GM21825 (cell line): ENCODE measurements around the gene CPNE7.
"Not testable (repeated sequence)": the region's sequence is repeated elsewhere in the genome, so short reads cannot be mapped to it uniquely, and the experiment has no call there.

Source experiments
- ATAC-seq: cut with Tn5 transposase; IDR thresholded peaks from one replicate; pipeline ENCODE4 v1.9.1; 2021; ENCODE audit warnings: mild to moderate bottlenecking, moderate library complexity; ENCODE audit not compliant: unreplicated experiment

The CPNE7 gene

DNA sequence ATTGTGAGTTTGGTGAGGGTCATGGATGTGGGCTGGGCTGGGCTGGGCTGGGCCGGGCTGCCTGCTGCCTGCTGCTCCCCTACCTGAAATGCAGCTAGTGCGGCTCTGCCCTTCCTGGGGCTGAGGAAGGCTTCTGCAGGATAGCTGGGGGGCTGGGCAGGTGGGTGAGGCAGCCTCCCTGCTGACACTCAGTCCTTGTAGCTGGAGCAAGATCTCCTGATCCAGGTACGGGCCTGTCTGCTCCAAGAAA is 10.4 kb upstream of the CPNE7 start:
- ATAC-seq = no peak

DNA sequence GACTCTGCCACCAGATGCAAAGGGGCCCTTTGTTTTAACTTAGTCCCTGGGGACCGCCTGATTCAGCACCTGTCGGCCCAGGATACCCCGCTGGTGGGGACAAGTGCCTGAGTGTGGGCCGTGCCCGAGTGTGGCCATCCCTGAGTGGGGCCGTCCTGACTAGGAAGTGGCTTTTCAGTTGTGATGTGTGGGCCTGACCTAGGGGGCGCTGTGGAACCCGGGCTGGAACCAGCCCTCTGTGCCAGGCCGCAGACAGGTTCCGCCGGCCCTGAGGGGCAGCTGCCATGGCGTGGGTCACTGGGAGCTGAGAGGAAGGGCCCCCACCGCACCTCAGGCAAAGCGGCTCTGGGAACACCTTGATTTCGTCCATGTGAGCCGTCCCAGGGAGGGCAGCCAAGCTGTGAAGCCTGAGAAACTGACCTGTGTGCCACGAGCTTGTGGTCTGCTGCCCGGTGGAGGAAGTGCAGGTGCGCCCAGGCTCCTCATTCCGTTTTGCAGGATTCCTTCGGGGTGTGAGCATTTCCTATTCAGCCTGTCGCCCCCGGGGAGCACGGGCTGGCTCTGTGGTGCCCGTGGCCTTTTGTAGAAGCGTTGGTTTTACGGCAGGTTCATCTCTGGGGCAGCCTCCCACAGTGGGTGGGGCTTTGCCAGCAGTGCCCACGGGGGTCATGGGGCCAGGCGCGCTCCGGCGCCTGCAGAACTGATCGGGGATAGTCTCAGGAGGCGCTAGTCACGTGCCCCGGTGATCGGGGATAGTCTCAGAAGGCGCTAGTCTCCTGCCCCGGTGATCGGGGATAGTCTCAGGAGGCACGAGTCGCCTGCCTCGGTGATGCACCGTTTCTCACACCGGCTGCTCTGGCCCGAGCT is 9.8 kb upstream of the CPNE7 start:
- peak; percentile 34 for ATAC-seq

DNA sequence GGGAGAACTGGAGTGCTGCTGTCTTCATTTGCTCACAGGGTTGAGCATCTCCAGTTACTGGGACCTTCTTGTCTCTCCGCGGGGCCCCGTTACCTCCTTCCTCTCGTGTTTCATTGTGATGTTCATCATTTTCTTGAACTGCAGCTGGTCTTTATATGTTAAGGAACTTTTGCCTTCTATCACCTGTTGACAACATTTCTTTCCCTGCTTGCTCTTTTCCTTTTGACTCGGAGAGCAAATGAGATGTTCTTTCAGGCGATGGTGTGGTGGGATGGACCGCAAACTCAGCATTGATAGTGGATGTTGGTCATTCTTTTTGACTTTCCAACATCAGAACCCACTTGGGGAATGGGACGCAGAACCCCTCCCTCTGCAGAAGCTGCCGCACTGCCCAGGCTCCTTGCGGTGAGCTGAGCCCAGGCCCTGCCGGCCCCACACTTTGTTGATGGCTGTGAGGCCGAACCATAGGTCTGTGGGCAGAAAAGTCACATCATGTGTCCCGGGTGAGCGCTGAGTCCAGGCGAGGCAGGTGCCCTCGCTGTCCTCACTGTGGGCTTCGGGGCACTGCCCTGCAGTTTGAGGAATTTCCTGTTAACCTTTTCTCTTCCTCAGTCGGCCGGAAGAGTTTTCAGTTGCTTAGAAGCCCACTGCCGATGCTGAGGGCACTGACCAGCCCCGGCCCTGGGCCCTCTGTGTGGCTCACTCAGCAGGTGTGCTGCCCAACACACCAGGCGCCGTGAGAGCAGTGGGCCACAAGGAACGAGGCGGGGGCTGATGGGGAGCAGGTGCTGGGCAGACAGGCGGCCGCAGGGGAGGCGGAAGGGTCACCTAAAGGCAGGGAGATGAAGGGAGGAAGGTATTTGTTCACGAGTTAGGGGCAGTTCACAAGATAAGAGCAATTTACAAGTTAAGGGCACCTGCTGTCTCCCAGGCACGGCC is 7.6 kb upstream of the CPNE7 start:
- ATAC-seq = no peak

DNA sequence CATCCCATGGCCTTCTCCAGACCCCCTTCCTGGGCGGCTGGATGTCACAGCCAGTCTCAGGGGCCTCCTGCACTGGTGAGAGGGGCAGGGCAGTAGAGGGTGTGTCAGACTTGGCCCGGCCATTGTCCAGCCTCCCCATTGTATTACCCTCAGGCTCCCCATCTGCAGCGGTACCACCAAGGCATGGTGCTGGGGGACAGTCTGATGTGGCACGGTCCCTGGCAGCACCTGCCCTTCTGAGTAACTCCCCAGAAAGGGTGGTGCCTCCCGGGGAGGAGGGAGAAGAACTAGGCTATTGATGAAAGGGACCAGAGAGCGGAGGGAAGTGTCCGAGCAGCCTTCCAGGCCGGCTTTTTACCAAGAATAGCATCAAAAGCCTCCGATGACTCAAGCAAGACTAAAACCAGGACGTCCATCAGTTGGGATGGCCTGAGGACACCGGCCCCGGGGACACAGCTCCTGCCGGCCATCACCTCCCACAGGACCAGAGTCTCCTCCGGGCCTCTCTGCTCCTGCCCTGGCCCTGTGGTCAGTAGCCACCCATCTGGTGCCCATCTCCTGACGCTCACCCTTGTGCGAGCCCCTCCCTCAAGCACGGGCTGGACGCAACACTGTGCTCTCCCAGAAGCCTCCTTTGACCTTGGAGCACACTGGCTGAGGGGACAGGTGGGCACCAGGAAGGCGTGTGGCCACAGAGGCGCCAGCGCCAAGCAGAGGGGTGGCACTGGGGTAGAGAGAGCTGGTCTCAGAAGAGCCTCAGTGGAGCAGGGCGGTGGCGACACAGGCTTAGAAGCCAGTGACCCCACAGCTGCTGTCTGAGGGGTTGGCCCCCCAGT is 5.8 kb upstream of the CPNE7 start:
- no peak for ATAC-seq

DNA sequence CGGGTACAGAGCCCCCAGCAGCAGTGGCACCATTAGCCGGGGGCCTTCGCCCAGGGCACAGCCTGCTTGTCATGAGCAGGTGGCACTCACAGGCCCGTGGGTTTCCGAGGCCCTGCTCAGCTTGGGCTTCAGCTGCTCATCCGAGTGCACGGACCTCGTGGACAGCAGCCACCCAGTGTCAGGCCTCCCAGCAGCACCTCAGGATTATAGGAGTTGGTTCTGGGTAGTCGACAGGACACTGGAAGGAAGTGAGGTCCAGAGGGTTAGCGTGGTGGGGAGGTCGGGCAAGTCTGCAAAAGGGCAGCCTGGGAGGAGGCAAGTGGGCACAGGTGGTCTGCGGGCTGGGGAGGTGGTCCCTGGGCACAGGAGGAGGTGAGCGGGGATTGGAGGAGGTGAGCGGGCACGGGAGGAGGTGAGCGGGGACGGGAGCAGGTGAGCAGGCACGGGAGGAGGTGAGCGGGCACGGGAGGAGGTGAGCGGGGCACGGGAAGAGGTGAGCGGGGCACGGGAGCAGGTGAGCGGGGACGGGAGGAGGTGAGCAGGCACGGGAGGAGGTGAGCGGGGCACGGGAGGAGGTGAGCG is 5.1 kb upstream of the CPNE7 start:
- no peak for ATAC-seq

DNA sequence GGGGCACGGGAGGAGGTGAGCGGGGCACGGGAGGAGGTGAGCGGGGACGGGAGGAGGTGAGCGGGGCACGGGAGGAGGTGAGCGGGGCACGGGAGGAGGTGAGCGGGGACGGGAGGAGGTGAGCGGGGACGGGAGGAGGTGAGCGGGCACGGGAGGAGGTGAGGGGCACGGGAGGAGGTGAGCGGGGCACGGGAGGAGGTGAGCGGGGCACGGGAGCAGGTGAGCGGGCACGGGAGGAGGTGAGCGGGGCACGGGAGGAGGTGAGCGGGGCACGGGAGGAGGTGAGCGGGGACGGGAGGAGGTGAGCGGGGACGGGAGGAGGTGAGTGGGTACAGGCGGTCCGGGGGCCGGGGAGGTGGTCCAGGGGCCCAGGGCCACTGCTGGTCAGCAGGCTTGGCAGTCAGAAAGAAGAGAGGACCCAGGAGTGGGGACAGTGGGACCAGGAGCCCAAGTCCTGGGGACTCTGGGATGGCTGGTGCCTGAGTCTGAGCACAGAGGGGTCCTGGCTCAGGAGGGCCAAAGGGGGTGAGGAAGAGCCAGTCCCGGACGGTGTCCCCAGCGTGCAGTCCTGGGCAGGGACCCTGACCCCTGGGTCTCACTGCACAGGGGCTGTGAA is 4.5 kb upstream of the CPNE7 start:
- not testable (repeated sequence) for ATAC-seq

DNA sequence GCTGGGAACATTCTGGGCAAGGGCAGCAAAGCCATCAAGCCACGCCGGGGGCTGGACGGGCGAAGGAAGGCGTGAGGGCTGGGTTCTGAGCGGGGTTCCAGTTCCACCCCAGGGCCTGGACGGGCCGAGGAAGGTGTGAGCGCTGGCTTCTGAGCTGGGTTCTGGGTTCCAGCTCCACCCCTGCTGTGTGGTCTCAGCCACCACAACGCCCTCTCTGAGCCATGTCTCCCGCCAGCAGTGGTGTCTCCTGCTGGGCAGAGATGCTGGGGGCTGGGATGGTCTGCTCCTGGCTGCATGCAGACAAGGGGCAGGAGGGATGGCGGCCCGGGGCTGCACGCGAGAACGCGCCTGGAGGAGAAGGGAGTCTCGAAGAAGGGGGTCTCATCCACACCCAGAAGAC is 3.9 kb upstream of the CPNE7 start:
- ATAC-seq = no peak

DNA sequence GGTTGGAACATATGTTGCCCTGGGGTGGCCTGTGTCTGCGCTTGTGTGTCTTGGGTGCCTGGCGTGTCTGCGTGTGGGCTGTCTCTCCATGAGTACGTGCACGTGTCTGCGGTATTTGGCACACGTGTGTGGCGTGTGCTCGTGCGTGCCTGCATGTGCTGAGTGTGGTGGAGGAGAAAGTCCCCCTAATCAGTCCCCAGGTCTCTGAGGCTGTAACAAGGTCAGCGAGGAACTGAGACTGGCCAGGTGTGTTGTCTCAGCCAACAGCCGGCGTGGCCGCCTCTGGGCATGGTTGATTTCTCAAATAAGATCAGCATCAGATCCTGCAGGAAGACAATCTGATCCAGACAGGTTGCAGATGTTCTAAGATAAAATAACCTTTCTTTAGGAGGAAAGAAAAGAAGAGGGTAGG is 3.5 kb upstream of the CPNE7 start:
- no peak for ATAC-seq

DNA sequence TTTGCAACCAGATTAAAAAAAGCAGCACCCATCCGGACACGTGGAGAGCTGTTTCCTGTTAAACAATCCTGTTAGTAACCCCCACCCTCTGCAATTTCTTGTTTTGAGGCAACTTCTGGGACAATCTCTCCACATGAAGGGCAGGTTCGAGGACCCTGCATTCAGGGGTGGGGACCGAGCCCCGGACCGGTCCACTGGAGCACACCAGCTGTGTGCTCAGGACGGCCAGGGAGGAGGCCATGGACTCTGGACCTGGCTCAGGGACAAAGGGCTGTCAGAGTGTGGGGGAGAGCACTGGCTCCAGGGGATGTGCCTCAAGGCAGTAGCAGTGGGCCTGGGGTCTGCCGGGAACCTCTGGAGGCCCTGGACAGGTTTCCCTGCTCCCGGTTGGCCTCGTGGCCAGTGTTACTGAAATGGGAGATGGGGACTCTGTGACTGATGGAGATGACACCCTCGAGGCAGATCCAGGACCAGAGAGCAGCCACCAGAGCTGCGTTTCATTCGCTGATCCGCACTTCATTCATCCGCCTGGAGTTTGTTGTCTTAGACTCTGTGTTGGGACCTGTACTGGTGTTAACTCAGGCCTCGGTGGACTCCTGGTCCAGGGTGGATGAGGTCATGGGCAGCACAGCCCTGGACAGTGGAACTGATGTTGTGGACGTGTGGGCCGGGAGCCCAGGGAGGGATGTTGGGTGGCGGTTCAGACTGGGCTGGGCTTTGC is 2.9 kb upstream of the CPNE7 start:
- no peak for ATAC-seq

DNA sequence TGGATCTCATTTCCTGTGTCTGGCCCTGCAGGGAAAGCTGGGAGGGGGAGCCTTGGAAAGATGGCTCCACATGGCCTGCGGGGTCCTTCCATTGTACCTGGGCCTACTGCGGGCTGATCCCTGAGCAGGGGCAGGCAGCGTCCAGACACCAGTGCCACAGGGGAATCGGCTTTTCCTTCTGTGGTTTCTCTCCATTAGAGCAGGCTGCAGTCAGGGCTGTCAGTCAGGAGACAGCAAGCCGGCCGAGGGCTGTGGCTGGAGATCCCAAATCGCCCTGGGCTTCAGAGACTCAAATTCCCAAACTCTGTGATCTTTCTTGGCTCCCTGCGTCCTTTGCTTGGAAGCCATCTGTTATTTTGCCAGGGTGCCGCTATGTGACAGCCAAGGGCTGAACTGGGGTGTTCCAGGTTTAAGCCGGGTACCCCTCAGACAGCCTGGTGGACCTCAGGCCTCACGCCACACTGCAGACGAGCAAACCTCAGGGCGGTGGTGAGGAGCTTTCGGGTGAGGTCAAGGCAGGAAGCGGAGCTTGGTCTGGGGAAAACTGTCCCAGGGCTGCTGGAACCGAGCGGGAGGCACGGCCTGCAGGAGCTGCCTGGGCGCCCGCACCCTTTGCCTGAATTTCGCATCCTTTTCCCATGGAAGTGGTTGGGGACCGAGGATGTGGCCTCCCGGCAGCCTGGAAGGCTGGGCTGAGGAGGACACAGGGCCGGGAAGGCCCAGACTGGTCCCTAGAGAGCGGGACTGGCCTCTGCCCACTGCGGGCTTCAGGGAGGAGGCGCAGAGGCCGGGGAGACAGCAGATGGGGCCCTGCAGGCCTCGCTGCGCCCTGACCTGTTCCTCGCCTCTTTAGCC is 1.5 kb upstream of the CPNE7 start:
- ATAC-seq = no peak

DNA sequence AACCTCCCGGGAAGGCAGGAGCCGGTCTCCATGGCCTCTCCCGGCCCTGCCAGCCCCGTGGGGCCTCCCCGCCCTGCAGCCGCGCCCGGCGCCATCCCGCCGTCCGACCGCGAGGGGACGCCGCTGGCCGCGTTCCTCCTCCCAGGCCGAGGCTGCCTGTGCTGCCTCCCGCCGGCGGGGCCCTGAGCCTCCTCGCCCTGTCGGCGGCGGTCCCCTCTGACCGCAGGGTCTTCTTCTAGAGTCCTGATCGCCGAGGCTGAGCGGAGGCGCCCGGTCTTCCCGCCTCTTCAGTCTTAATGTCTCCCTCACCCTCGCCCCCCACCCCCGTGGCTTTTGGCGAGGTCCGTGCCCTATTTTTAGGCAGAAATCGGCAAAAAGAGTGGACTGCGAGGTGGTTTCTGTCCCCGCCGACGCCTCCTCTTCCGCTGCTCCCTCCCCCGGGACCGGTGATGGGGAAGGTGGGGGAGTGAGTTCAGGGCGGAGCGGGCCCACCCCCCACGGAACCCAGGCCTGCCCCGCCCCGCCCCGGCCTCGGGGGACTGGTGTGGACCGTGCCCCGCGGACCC is 794 bp upstream of the CPNE7 start:
- ATAC-seq = no peak

DNA sequence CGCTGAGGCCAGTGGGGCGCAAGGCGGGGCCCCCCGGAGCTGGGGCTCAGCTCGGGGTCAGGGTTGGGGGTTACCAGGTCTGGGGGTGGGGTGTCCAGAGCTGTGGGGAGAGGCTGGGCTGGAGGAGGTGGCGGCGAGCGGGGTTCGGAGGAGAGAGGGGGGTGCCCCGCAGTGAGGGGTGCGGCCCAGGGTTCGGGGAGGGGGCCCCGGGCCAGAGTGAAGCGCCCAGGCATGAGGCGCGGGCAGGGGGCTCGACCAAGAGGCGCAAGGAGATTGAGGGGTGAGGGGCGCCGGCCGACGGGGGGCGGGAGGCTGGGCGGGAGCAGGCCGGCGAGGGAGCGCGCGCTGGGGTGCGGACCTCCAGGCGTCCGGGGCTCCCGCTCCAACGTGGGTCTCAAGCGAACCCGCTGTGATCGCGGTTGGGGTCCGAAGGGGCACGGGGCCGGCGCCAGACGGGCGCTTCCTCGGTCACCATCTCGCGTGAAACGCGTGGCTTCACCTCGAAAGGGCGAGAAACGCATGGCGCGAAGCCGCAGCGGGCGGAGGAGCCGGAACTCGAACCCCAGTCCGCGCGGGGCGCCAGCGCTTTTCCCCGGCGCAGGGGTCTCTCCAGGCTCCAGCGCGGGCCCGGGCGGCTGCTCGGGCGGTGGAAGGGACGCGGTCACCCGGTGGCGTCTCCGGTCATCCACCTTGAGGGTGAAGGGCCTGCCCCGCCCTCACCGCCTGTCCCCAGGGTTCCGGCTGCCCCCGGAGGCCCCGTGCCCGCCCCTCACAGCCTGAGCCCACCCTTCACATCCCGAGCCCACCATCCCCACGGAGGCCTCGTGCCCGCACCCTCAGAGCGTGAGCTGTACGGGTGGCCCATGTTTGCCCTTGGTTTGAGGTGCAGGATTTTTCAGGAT is 846 bp downstream of the CPNE7 start:
- no peak for ATAC-seq

DNA sequence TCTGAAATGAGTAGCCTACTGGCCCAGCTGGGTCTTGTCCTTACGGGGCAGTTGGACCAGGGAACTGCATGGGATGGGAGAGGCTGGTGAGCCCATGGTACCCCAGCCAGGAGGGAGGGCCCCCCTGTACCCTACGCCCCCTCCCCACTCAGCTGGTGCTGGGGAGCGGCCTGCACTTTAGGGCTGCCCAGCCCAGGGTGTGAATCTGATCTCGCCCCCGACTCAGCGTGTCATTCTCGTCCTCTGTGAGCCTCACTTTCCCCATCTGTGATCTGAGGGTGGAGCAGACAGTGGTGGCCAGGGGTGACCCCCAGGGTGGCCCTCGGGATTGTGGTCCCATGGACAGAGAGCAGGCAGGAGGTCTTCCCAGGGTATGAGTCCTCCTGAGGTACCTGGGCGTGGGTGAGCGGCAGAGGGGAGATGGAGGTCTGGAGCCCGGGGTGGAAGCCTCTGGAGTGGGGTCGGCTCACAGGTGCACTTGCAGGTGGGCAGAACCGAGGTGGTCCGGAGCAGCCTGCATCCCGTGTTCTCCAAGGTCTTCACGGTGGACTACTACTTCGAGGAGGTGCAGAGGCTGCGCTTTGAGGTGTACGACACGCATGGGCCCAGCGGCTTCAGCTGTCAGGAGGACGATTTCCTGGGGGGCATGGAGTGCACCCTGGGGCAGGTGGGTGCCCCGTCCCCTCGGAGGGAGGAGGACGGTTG is 1.6 kb downstream of the CPNE7 start:
- no peak for ATAC-seq

DNA sequence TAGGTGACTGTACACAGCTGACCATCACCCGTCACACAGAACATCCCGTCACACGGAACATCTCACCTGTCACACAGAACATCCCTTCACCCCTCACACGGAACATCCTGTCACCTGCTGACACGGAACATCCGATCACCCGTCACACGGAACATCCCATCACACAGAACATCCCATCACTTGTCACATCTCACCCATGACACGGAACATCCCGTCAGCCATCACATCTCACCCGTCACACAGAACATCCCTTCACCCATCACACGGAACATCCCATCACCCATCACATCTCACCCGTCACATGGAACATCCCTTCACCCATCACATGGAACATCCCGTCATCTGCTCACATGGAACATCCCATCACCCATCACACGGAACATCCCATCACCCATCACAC is 3.8 kb downstream of the CPNE7 start:
- no peak for ATAC-seq

DNA sequence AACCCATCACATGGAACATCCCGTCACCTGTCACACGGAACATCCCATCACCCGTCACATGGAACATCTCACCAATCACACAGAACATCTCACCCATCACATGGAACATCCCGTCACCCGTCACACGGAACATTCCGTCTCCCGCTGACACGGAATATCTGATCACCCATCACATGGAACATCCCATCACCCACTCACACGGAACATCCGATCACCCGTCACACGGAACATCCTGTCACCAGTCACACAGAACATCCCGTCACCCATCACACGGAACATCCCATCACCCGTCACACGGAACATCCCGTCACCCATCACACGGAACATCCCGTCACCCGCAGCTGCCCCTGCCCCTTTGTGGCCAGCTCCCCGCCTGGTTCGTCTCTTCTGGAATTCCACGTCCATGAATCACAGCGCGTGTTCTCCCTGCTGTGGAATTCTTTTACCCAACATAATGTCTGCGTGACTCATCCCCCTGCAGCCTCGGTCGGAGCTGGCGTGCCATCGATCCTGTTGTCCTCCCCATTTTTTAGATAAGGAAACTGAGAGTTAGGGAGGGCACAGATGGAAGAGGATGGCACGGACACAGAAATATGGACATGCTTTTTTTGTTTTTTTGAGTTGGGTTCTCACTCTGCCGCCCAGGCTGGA is 5.6 kb downstream of the CPNE7 start:
- no peak for ATAC-seq

DNA sequence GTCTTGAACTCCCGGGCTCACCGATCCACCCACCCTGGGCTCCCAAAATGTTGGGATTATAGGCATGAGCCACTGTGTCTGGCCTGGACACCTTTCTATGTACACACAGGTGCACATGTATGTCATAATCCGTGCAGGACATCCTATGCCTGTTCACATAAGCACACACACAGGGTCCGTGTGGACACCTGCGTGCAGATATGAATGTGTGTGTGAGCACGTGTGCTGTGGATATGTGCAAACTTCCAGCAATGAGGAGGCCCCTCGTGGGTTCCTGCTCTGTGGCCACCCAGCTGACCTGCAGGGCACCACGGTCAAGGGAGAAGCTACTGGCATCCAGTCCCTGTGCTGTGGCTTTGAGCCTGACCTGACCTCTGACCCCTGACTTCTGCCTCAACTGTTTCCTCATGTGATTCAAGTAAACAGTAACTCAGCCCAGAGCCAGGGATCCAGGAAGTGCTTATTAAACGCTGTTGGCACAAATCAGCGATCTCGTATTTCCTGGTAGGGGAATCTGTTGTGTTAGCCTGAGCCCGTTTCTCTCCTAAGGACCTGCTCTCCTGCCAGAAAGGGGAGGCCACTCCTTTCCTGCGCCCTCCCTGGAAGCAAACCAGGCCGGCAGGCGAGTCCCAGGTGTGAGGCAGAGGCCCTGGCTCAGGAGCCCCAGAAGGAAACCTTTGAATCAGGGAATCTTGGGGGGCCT is 6.5 kb downstream of the CPNE7 start:
- no peak for ATAC-seq
